PC-3 (cell line): ENCODE data around the gene MAPK7. TPM values are rescaled to one million over a fixed set of nuclear protein-coding genes. Genes with fewer than 3 reads are reported as not detected.

Experiments
- ATAC-seq: fragments of 200-7000 bp; cut with Tn5 transposase; 2 replicates; pipeline ENCODE4 v1.9.1; 2020; ENCODE audit warnings: mild to moderate bottlenecking, moderate library complexity
- BruUV-seq: library from RNA; stranded (reverse); fragments of 400-500 nt; replicated peaks from 2 replicates; lab custom pipeline; 2021; lab: Mats Ljungman, UMichigan
- CTCF ChIA-PET: fragments of 300-600 bp; sonication (Branson Sonifier 250); formaldehyde crosslinking; loops from one replicate; lab custom pipeline; 2022; ENCODE audit warnings: antibody characterized with exemption; lab: Charles Lee
- POLR2A ChIA-PET: fragments of 300-600 bp; sonication (Branson Sonifier 250); formaldehyde crosslinking; loops from one replicate; lab custom pipeline; 2022; ENCODE audit warnings: antibody characterized with exemption; ENCODE audit not compliant: unreplicated experiment; lab: Charles Lee
- DNase-seq: peaks from one replicate; pipeline ENCODE4 v3.0.0-alpha.2; 2015
- H2AFZ ChIP-seq: fragments of 300-600 bp; sonication (generic); 2 replicates; pipeline ENCODE4 v1.6.0; 2016; ENCODE audit warnings: antibody characterized with exemption, low read length
- H3F3A ChIP-seq: fragments of 300-600 bp; sonication (generic); one replicate; pipeline ENCODE4 v1.6.0; 2017; ENCODE audit warnings: antibody characterized with exemption, low read length, control low read depth, mild to moderate bottlenecking; ENCODE audit not compliant: unreplicated experiment
- H3K27ac ChIP-seq: fragments of 300-600 bp; sonication (generic); 2 replicates; pipeline ENCODE4 v1.5.1; 2016; ENCODE audit warnings: mild to moderate bottlenecking, low read length
- H3K27me3 ChIP-seq: fragments of 300-600 bp; sonication (generic); 2 replicates; pipeline ENCODE4 v1.6.1; 2016; ENCODE audit warnings: low read length, mixed read lengths
- H3K36me3 ChIP-seq: fragments of 300-600 bp; sonication (generic); 2 replicates; pipeline ENCODE4 v1.6.1; 2016; ENCODE audit warnings: low read depth, mixed run types, low read length, mixed read lengths
- H3K4me1 ChIP-seq: fragments of 300-600 bp; sonication (generic); 2 replicates; pipeline ENCODE4 v1.5.1; 2016; ENCODE audit warnings: low read length; ENCODE audit not compliant: insufficient read depth
- H3K4me2 ChIP-seq: fragments of 300-600 bp; sonication (generic); 2 replicates; pipeline ENCODE4 v1.6.0; 2016; ENCODE audit warnings: low read length
- H3K4me3 ChIP-seq: fragments of 300-600 bp; sonication (generic); 2 replicates; pipeline ENCODE4 v1.5.1; 2016; ENCODE audit warnings: mild to moderate bottlenecking, low read length, mixed read lengths
- H3K79me2 ChIP-seq: fragments of 300-600 bp; sonication (generic); 2 replicates; pipeline ENCODE4 v1.6.1; 2017; ENCODE audit warnings: low read length, mixed read lengths
- H3K9ac ChIP-seq: fragments of 300-600 bp; sonication (generic); 2 replicates; pipeline ENCODE4 v1.6.0; 2016; ENCODE audit warnings: mild to moderate bottlenecking, low read length
- H3K9me2 ChIP-seq: fragments of 300-600 bp; sonication (generic); replicated peaks from 2 replicates; pipeline ENCODE4 v1.6.1; 2016; ENCODE audit warnings: mixed run types, low read length, mixed read lengths
- H3K9me3 ChIP-seq: fragments of 300-600 bp; sonication (generic); 2 replicates; pipeline ENCODE4 v1.6.1; 2016; ENCODE audit warnings: low read length, mixed read lengths
- H4K20me1 ChIP-seq: fragments of 300-600 bp; sonication (generic); 2 replicates; pipeline ENCODE4 v1.6.1; 2016; ENCODE audit warnings: low read length, mixed read lengths
- EZH2 ChIP-seq: fragments of 300-600 bp; sonication (generic); IDR thresholded peaks from one replicate; pipeline ENCODE4 v1.6.1; 2017; ENCODE audit warnings: antibody characterized with exemption, mild to moderate bottlenecking, low read length; ENCODE audit not compliant: unreplicated experiment
- EZH2phosphoT487 ChIP-seq: fragments of 300-600 bp; sonication (generic); IDR thresholded peaks from 2 replicates; pipeline ENCODE4 v1.6.1; 2018; ENCODE audit warnings: mild to moderate bottlenecking, antibody characterized with exemption, low read length, borderline replicate concordance
- intact Hi-C: fragments of 100-400 bp; cut with micrococcal nuclease; formaldehyde crosslinking; loops from 2 replicates; pipeline ENCODE4 v1.9.0; 2023
- total RNA-seq: library from RNA; depleted of rRNA; stranded (reverse); fragments of >200 nt; gene quantifications from 2 replicates; pipeline ENCODE4 v1.2.3, GENCODE V29; 2014
- TF ChIP-seq, protein P1 (sequence below): fragments of 300-600 bp; sonication (generic); conservative IDR thresholded peaks from 2 replicates; pipeline ENCODE4 v1.5.1; 2017; ENCODE audit warnings: antibody characterized with exemption, low read depth, mild to moderate bottlenecking, low read length

Gene MAPK7
- total RNA-seq, 1 experiment from 2014 or later, result 9.8 TPM

DNA sequence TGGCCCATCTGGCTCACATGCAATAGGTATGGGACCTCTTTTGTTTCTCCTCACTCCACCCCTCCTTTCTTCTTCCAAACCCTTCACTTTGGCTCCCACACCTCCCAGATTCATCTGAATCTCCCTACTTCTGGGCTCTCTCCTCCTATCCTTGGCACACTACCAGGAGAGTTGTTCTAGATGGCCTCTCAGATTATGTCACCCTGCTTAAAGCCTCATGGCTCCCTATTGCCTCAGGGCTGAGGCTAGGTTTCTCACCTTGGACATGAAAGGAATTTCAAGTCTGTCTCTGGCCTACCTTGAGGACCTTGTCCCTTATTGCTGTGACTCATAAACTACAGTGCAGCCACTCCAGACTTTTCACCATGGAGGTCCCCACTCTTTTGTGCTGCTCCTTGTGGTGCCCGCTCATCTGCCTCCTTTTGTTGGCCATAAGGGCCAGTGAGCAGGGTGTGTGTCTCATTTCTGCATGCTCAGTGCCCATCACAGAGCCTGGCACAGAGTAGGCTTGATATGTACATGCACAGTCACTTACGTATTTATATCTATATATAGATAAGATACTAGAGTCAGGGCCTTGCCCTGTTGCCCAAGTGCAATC, 9.7 kb downstream of the MAPK7 start:
- Histone ChIP-seq H3K9me2 (no peaks in the 10 kb centered on the region), H3K9ac (no peak overlapping the region), H3K79me2 (no peaks in the 10 kb centered on the region), H3K27me3 (no peaks in the 10 kb centered on the region), H3K4me2 (no peak overlapping the region), H4K20me1 (no peaks in the 10 kb centered on the region), H2AFZ (no peak overlapping the region), H3K27ac (no peak overlapping the region), H3F3A (no peaks in the 10 kb centered on the region), H3K36me3 (peaks cover 4% of the 10 kb centered on the region; the same call in 1 of the 2 replicates), H3K9me3 (no peaks in the 10 kb centered on the region), H3K4me3 (no peak overlapping the region), H3K4me1 (peaks cover 13% of the 10 kb centered on the region; the same call in 1 of the 2 replicates)
- no TSS peak for BruUV-seq
- ChIA-PET CTCF (no interaction called here), POLR2A (no interaction called here)
- intact Hi-C loops, result no loop called here
- ATAC-seq, result no peak
- peak; percentile 39 for DNase-seq
- TF ChIP-seq, protein P1, sequence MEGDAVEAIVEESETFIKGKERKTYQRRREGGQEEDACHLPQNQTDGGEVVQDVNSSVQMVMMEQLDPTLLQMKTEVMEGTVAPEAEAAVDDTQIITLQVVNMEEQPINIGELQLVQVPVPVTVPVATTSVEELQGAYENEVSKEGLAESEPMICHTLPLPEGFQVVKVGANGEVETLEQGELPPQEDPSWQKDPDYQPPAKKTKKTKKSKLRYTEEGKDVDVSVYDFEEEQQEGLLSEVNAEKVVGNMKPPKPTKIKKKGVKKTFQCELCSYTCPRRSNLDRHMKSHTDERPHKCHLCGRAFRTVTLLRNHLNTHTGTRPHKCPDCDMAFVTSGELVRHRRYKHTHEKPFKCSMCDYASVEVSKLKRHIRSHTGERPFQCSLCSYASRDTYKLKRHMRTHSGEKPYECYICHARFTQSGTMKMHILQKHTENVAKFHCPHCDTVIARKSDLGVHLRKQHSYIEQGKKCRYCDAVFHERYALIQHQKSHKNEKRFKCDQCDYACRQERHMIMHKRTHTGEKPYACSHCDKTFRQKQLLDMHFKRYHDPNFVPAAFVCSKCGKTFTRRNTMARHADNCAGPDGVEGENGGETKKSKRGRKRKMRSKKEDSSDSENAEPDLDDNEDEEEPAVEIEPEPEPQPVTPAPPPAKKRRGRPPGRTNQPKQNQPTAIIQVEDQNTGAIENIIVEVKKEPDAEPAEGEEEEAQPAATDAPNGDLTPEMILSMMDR, result no peak
- no peak for TF ChIP-seq EZH2phosphoT487
- TF ChIP-seq EZH2, result no peak

DNA sequence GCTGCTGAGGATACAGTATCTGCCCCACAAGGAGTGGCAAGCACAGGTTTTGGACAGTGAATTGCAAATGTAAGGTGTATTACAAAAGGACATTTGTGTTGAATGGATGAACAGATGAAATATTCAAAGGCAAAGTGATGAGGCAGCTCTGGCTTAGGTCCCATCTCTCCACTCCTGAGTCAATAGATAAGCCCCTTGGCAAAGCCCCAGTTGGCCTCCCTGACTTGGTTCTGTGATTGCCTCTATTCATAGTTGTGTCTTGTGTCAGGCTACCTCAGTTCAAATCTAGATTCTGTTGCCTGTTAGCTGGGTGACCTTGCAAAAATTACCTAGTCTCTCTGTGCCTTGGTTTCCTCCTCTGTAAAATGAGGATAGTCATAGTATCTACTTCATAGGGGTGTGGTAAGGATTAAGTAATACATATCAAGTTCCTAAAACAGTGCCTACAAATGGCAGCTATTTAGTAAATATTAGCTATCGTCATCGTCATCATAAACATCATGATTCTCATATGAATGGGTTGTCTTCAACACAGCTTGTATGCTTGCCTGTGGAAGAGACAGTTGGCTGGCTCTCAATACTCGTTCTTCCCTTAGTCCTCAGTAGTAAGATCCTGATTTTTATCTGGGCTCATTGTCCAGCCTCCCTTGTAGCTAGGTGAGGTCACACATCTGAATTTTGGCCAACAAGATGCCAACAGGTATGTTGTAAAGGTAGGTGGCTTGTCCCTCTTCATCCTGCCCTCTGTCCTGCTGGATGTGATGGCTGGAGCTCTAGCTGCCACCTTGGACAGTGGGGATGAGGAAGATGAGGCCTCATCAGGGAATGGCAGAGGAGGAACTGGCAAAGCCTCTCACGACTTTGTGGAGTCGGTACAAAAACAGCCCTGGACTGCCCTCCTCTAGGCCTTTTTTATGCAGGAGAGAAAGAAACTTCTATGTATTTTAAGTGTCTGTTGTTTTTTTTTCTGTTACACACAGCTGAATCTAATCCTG, 10.8 kb downstream of the MAPK7 start:
- H4K20me1 ChIP-seq, result no peaks in the 10 kb centered on the region
- no peak for DNase-seq
- H3K27ac ChIP-seq, result no peak overlapping the region
- no peaks in the 10 kb centered on the region for H3F3A ChIP-seq
- H3K27me3 ChIP-seq, result no peaks in the 10 kb centered on the region
- H3K4me1 ChIP-seq, result peaks cover 13% of the 10 kb centered on the region; the same call in 1 of the 2 replicates
- POLR2A ChIA-PET, result no interaction called here
- H3K9me2 ChIP-seq, result no peaks in the 10 kb centered on the region
- intact Hi-C loops, result no loop called here
- H3K4me2 ChIP-seq, result no peak overlapping the region
- H3K4me3 ChIP-seq, result no peak overlapping the region
- BruUV-seq, result no TSS peak
- no peak overlapping the region for H2AFZ ChIP-seq
- ATAC-seq, result no peak
- CTCF ChIA-PET, result no interaction called here
- H3K9ac ChIP-seq, result no peak overlapping the region
- no peaks in the 10 kb centered on the region for H3K36me3 ChIP-seq
- H3K9me3 ChIP-seq, result no peaks in the 10 kb centered on the region
- H3K79me2 ChIP-seq, result no peaks in the 10 kb centered on the region
- TF ChIP-seq, protein P1, result no peak
- TF ChIP-seq EZH2phosphoT487 (no peak), EZH2 (no peak)
